Neural progenitor cell (in vitro differentiated cells): Measurements from ENCODE around the gene GALNT17. TPM values are rescaled to one million over a fixed set of nuclear protein-coding genes. Genes with fewer than 3 reads are reported as not detected.

ENCODE experiments used
- DNase-seq: peaks from one replicate; pipeline ENCODE4 v3.0.0-alpha.2; 2016; ENCODE audit warnings: low spot score
- H2AFZ ChIP-seq: fragments of 200-600 bp; sonication (generic); replicated peaks from 2 replicates; pipeline ENCODE4 v1.6.1; 2016; ENCODE audit warnings: antibody characterized with exemption
- H3F3A ChIP-seq: fragments of 200-600 bp; sonication (generic); 2 replicates; pipeline ENCODE4 v1.6.1; 2016; ENCODE audit warnings: antibody characterized with exemption, low read depth
- H3K27ac ChIP-seq: fragments of 200-600 bp; sonication (generic); 2 replicates; pipeline ENCODE4 v1.5.1; 2016; ENCODE audit warnings: mild to moderate bottlenecking
- H3K27me3 ChIP-seq: fragments of 200-600 bp; sonication (generic); 2 replicates; pipeline ENCODE4 v1.6.1; 2016; ENCODE audit warnings: mild to moderate bottlenecking, moderate library complexity
- H3K36me3 ChIP-seq: fragments of 200-600 bp; sonication (generic); 2 replicates; pipeline ENCODE4 v1.5.1; 2016
- H3K4me1 ChIP-seq: fragments of 200-600 bp; sonication (generic); 2 replicates; pipeline ENCODE4 v1.6.1; 2016; ENCODE audit warnings: mixed run types
- H3K4me2 ChIP-seq: fragments of 200-600 bp; sonication (generic); 2 replicates; pipeline ENCODE4 v1.6.1; 2016
- H3K4me3 ChIP-seq: fragments of 200-600 bp; sonication (generic); 2 replicates; pipeline ENCODE4 v1.5.1; 2016
- H3K79me2 ChIP-seq: fragments of 200-600 bp; sonication (generic); 2 replicates; pipeline ENCODE4 v1.6.1; 2016; ENCODE audit warnings: low read depth
- H3K9ac ChIP-seq: fragments of 200-600 bp; sonication (generic); 2 replicates; pipeline ENCODE4 v1.6.1; 2016
- H3K9me3 ChIP-seq: fragments of 200-600 bp; sonication (generic); 2 replicates; pipeline ENCODE4 v1.5.1; 2016; ENCODE audit warnings: low read depth
- H4K20me1 ChIP-seq: fragments of 200-600 bp; sonication (generic); 2 replicates; pipeline ENCODE4 v1.6.1; 2016; ENCODE audit warnings: low read depth
- H3K27ac Mint-ChIP-seq: 3 replicates; pipeline ENCODE4 v1.8.0; 2021; ENCODE audit warnings: mixed read lengths
- H3K27me3 Mint-ChIP-seq: 2 replicates; pipeline ENCODE4 v1.8.0; 2022; ENCODE audit warnings: low read depth, mild to moderate bottlenecking, inconsistent platforms, moderate library complexity, mixed read lengths; ENCODE audit not compliant: insufficient read depth
- H3K36me3 Mint-ChIP-seq: 3 replicates; pipeline ENCODE4 v1.8.0; 2021; ENCODE audit warnings: mixed read lengths
- H3K4me1 Mint-ChIP-seq: 3 replicates; pipeline ENCODE4 v1.8.0; 2021; ENCODE audit warnings: mixed read lengths
- H3K4me3 Mint-ChIP-seq: 3 replicates; pipeline ENCODE4 v1.8.0; 2021; ENCODE audit warnings: mild to moderate bottlenecking, moderate library complexity, mixed read lengths
- H3K9me3 Mint-ChIP-seq: 3 replicates; pipeline ENCODE4 v1.8.0; 2020; ENCODE audit warnings: mixed read lengths
- EZH2 ChIP-seq: fragments of 200-600 bp; sonication (generic); IDR thresholded peaks from 2 replicates; pipeline ENCODE4 v1.6.1; 2017; ENCODE audit warnings: antibody characterized with exemption, mild to moderate bottlenecking, moderate library complexity
- EZH2phosphoT487 ChIP-seq: fragments of 200-600 bp; sonication (generic); IDR thresholded peaks from 2 replicates; pipeline ENCODE4 v1.6.1; 2017; ENCODE audit warnings: antibody characterized with exemption
- total RNA-seq: library from RNA; depleted of rRNA; stranded (reverse); fragments of >200 nt; gene quantifications from 2 replicates; pipeline ENCODE4 v1.2.3, GENCODE V29; 2015; ENCODE audit warnings: low replicate concordance
- TF ChIP-seq, protein P1 (sequence below): fragments of 200-600 bp; sonication (generic); IDR thresholded peaks from 2 replicates; pipeline ENCODE4 v1.5.1; 2017; ENCODE audit warnings: antibody characterized with exemption, mild to moderate bottlenecking

GALNT17 gene
- total RNA-seq, 1 donor from 2014 or later = 17.1 TPM

DNA sequence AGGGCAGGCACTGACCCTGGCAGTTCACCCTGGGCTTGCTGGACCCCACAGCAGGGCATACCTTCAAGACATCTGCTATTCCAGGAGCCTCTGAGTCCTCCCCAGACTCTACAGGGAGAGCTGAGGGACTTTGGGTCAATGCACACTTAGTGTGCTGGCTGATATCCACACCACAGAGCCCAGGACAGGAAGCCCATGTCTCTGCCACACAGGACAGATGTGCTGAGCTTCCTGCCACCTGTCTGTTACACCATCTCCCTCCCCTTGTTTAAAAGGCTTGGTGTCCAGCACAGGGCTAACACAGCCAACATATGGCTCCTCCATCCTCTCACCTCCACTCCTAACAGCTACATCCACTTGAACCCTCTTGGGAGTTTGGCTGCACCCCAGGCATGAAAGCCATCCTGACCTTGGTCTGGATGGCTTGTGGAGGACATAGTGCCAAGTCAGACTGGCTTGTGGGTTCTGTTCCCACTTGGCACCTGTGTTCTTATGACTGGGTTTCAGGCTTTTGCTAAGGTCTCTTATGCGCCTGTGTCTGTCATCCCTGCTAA, 529.8 kb downstream of the GALNT17 start:
- Histone ChIP-seq H3K4me2 (no peak overlapping the region), H3K9me3 (no peaks in the 10 kb centered on the region), H3K27ac (no peak overlapping the region), H4K20me1 (no peaks in the 10 kb centered on the region), H3K9ac (no peak overlapping the region), H3F3A (no peaks in the 10 kb centered on the region), H2AFZ (no peak overlapping the region), H3K79me2 (no peaks in the 10 kb centered on the region), H3K36me3 (no peaks in the 10 kb centered on the region), H3K27me3 (no peaks in the 10 kb centered on the region), H3K4me1 (no peaks in the 10 kb centered on the region), H3K4me3 (no peak overlapping the region)
- H3K9me3 Mint-ChIP-seq = peaks cover 26% of the 10 kb centered on the region
- H3K27ac Mint-ChIP-seq = no peak overlapping the region
- H3K4me1 Mint-ChIP-seq = peaks cover 4% of the 10 kb centered on the region
- H3K27me3 Mint-ChIP-seq = peaks cover 3% of the 10 kb centered on the region
- TF ChIP-seq EZH2 = no peak
- TF ChIP-seq, protein P1, sequence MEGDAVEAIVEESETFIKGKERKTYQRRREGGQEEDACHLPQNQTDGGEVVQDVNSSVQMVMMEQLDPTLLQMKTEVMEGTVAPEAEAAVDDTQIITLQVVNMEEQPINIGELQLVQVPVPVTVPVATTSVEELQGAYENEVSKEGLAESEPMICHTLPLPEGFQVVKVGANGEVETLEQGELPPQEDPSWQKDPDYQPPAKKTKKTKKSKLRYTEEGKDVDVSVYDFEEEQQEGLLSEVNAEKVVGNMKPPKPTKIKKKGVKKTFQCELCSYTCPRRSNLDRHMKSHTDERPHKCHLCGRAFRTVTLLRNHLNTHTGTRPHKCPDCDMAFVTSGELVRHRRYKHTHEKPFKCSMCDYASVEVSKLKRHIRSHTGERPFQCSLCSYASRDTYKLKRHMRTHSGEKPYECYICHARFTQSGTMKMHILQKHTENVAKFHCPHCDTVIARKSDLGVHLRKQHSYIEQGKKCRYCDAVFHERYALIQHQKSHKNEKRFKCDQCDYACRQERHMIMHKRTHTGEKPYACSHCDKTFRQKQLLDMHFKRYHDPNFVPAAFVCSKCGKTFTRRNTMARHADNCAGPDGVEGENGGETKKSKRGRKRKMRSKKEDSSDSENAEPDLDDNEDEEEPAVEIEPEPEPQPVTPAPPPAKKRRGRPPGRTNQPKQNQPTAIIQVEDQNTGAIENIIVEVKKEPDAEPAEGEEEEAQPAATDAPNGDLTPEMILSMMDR = no peak
- no peaks in the 10 kb centered on the region for H3K36me3 Mint-ChIP-seq
- H3K4me3 Mint-ChIP-seq = no peak overlapping the region
- no peak for DNase-seq

DNA sequence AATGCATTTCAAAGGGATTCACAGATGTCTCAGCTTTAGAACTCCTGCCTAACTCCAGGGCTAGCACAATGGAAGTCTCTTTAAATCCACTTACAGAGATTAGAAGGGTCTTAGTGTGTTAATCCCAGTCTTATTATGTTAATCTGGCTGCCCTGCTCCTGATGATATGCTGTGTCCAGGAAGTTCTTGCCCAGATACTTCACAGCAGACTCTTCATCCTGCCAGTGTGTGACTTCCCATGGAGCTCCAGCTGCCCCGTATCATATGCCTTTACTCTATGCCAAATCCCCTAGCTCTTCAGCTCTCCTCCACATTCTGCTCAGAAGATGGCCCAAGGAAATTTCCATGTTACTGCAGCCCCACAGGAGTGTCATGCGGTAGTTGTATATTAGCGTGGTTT, 533.8 kb downstream of the GALNT17 start:
- Histone ChIP-seq H3K27me3 (no peaks in the 10 kb centered on the region), H4K20me1 (no peaks in the 10 kb centered on the region), H3K4me1 (no peaks in the 10 kb centered on the region), H3K4me3 (no peak overlapping the region), H2AFZ (no peak overlapping the region), H3K4me2 (no peak overlapping the region), H3K27ac (no peak overlapping the region), H3F3A (no peaks in the 10 kb centered on the region), H3K36me3 (no peaks in the 10 kb centered on the region), H3K9ac (no peak overlapping the region), H3K79me2 (no peaks in the 10 kb centered on the region), H3K9me3 (no peaks in the 10 kb centered on the region)
- Mint-ChIP-seq H3K9me3 (peaks cover 26% of the 10 kb centered on the region), H3K4me3 (no peak overlapping the region), H3K27me3 (no peaks in the 10 kb centered on the region), H3K27ac (peak overlapping the region; percentile 0), H3K4me1 (peaks cover 8% of the 10 kb centered on the region), H3K36me3 (no peaks in the 10 kb centered on the region)
- DNase-seq = no peak
- TF ChIP-seq EZH2phosphoT487 (no peak), EZH2 (no peak)
- TF ChIP-seq, protein P1 = no peak

DNA sequence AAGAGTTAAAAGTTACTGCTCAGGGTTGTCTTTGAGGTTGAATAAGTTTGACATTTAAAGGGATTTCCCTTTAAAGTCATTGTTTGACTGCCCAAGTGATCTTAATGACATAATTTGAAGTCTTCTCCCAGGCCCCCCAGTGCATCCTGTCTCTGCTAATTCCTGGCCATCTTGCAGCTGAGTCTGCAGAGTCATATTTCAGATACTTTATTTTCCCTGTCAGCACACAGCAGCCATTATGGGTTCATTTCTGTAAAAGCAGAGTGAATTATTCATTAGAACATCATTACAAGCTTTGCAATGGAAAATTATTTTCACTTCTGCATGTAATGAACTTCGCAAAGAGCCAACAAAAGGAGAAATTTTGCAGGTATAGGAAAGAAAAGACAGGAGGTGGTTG, 536.6 kb downstream of the GALNT17 start:
- Histone ChIP-seq H3F3A (no peaks in the 10 kb centered on the region), H4K20me1 (no peaks in the 10 kb centered on the region), H3K4me3 (no peak overlapping the region), H2AFZ (no peak overlapping the region), H3K4me2 (no peak overlapping the region), H3K4me1 (no peaks in the 10 kb centered on the region), H3K79me2 (no peaks in the 10 kb centered on the region), H3K27ac (no peak overlapping the region), H3K27me3 (no peaks in the 10 kb centered on the region), H3K9ac (no peak overlapping the region), H3K36me3 (no peaks in the 10 kb centered on the region), H3K9me3 (no peaks in the 10 kb centered on the region)
- Mint-ChIP-seq H3K4me3 (no peak overlapping the region), H3K4me1 (peaks cover 8% of the 10 kb centered on the region), H3K27ac (no peak overlapping the region), H3K27me3 (no peaks in the 10 kb centered on the region), H3K9me3 (peaks cover 13% of the 10 kb centered on the region), H3K36me3 (no peaks in the 10 kb centered on the region)
- no peak for DNase-seq
- TF ChIP-seq, protein P1 = no peak
- no peak for TF ChIP-seq EZH2phosphoT487
- no peak for TF ChIP-seq EZH2
